Tibial nerve (tissue), 3 donors: ENCODE data around the gene PSG2.
"Not testable (repeated sequence)": the region's sequence is repeated elsewhere in the genome, so short reads cannot be mapped to it uniquely, and the experiment has no call there.

ENCODE experiments used
- POLR2A ChIP-seq, 2 donors: fragments of 450-650 bp; IDR thresholded peaks; one replicate each; pipeline ENCODE4 v1.6.1; 2017; ENCODE audit warnings: antibody characterized with exemption in 2 of 2, mild to moderate bottlenecking in 2 of 2, moderate library complexity in 2 of 2
- TF ChIP-seq, protein P1 (sequence below), 5 experiments: fragments of 200-600 bp in 3 of 5; fragments of 450-650 bp in 2 of 5; sonication (generic) in 3 of 5; IDR thresholded peaks; one replicate each; pipeline ENCODE4 v1.5.1; 2016 to 2019; ENCODE audit warnings: antibody characterized with exemption in 5 of 5, mild to moderate bottlenecking in 3 of 5, moderate library complexity in 2 of 5

GRCh38 chr19:43115064-43115463, 32.6 kb upstream of the PSG2 start:
- TF ChIP-seq, protein P1, sequence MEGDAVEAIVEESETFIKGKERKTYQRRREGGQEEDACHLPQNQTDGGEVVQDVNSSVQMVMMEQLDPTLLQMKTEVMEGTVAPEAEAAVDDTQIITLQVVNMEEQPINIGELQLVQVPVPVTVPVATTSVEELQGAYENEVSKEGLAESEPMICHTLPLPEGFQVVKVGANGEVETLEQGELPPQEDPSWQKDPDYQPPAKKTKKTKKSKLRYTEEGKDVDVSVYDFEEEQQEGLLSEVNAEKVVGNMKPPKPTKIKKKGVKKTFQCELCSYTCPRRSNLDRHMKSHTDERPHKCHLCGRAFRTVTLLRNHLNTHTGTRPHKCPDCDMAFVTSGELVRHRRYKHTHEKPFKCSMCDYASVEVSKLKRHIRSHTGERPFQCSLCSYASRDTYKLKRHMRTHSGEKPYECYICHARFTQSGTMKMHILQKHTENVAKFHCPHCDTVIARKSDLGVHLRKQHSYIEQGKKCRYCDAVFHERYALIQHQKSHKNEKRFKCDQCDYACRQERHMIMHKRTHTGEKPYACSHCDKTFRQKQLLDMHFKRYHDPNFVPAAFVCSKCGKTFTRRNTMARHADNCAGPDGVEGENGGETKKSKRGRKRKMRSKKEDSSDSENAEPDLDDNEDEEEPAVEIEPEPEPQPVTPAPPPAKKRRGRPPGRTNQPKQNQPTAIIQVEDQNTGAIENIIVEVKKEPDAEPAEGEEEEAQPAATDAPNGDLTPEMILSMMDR (IDR thresholded peaks at IDR 0.05): not testable (repeated sequence)
- TF ChIP-seq POLR2A (IDR thresholded peaks at IDR 0.05): not testable (repeated sequence)
